Measurements from ENCODE around the gene GPR137C.

GPR137C gene

DNA sequence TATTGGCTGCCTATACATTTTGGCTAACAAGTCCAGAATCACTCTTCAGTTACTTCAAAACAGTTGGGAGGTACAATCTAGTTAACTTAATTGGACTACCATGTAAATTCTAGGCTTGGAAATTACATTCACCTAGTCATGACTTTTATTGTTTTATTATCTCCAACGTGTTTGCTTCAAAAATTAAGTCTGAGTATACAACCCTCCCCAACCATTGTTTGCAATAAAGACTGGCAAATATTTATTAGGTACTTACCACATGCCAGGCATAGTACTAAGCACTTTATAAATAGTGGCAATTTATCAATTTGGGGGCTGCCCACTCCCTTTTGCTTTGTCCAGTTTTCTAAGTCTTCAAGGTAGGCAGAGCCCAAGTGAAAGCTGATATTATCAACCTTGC, 30.6 kb upstream of the GPR137C start:
- no peak for DNase-seq (ENCODE audit: low read depth in 1 of 2, low spot score in 1 of 2)
- TF ChIP-seq SPI1 (IDR thresholded peaks at IDR 0.05; ENCODE audit: borderline replicate concordance, low read depth), result no peak
- no peak for TF ChIP-seq POLR2AphosphoS5 (IDR thresholded peaks at IDR 0.05; ENCODE audit: low read depth)
- TF ChIP-seq, protein P1, sequence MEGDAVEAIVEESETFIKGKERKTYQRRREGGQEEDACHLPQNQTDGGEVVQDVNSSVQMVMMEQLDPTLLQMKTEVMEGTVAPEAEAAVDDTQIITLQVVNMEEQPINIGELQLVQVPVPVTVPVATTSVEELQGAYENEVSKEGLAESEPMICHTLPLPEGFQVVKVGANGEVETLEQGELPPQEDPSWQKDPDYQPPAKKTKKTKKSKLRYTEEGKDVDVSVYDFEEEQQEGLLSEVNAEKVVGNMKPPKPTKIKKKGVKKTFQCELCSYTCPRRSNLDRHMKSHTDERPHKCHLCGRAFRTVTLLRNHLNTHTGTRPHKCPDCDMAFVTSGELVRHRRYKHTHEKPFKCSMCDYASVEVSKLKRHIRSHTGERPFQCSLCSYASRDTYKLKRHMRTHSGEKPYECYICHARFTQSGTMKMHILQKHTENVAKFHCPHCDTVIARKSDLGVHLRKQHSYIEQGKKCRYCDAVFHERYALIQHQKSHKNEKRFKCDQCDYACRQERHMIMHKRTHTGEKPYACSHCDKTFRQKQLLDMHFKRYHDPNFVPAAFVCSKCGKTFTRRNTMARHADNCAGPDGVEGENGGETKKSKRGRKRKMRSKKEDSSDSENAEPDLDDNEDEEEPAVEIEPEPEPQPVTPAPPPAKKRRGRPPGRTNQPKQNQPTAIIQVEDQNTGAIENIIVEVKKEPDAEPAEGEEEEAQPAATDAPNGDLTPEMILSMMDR (IDR thresholded peaks at IDR 0.05; ENCODE audit: insufficient read depth, low read length), result no peak
- TF ChIP-seq GABPA (IDR thresholded peaks at IDR 0.05; ENCODE audit: low read depth), result no peak
- TF ChIP-seq, protein P2, sequence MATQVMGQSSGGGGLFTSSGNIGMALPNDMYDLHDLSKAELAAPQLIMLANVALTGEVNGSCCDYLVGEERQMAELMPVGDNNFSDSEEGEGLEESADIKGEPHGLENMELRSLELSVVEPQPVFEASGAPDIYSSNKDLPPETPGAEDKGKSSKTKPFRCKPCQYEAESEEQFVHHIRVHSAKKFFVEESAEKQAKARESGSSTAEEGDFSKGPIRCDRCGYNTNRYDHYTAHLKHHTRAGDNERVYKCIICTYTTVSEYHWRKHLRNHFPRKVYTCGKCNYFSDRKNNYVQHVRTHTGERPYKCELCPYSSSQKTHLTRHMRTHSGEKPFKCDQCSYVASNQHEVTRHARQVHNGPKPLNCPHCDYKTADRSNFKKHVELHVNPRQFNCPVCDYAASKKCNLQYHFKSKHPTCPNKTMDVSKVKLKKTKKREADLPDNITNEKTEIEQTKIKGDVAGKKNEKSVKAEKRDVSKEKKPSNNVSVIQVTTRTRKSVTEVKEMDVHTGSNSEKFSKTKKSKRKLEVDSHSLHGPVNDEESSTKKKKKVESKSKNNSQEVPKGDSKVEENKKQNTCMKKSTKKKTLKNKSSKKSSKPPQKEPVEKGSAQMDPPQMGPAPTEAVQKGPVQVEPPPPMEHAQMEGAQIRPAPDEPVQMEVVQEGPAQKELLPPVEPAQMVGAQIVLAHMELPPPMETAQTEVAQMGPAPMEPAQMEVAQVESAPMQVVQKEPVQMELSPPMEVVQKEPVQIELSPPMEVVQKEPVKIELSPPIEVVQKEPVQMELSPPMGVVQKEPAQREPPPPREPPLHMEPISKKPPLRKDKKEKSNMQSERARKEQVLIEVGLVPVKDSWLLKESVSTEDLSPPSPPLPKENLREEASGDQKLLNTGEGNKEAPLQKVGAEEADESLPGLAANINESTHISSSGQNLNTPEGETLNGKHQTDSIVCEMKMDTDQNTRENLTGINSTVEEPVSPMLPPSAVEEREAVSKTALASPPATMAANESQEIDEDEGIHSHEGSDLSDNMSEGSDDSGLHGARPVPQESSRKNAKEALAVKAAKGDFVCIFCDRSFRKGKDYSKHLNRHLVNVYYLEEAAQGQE (IDR thresholded peaks at IDR 0.05; ENCODE audit: insufficient replicate concordance, low read depth), result no peak
- H3K4me3 ChIP-seq (replicated peaks; ENCODE audit: insufficient read depth, low read length), result no peak overlapping the region
- no peaks in the 10 kb centered on the region for H3K27me3 ChIP-seq (ENCODE audit: insufficient read depth, poor library complexity, severe bottlenecking)
- no peak overlapping the region for H3K27ac ChIP-seq (replicated peaks)

DNA sequence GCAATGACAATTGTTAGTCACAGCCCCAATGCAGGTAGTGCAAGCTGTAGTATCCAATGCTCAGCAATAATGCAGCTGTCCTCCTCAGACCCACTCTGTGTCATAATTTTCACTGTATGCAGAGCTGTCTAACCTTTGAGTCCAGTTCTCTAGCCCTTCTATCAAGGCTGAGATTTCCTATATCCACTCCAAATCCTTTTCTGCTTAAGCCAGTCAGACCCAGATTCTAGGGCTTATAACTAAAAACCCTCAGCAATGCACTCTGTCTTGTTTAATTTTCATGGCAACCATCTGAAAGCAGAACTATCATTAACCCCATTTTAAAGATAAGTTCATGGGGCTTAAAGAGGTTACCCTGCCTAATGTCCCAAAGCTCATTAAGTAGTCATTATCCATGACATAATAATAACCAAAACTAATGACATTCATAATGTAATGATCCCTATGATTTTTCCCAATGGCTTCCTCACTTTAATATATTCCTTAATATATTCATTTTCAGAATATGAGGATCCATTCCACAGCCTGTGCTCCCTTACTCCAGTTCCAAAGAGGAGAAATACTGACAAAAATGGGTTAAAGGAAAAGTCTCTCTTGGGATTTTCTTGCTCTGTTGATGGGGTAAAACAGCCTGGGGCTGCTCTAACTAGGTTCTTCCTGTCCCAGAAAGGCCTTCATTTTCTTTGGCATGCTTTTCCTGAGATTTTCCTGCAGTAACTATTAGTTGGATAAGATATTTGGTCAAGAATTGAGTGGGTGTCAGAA, 29.9 kb upstream of the GPR137C start:
- TF ChIP-seq POLR2AphosphoS5 (IDR thresholded peaks at IDR 0.05; ENCODE audit: low read depth), result no peak
- no peak for TF ChIP-seq SPI1 (IDR thresholded peaks at IDR 0.05; ENCODE audit: borderline replicate concordance, low read depth)
- TF ChIP-seq, protein P2 (IDR thresholded peaks at IDR 0.05; ENCODE audit: insufficient replicate concordance, low read depth), result no peak
- no peak for TF ChIP-seq GABPA (IDR thresholded peaks at IDR 0.05; ENCODE audit: low read depth)
- TF ChIP-seq, protein P1 (IDR thresholded peaks at IDR 0.05; ENCODE audit: insufficient read depth, low read length), result no peak
- no peak overlapping the region for H3K4me3 ChIP-seq (replicated peaks; ENCODE audit: insufficient read depth, low read length)
- H3K27ac ChIP-seq (replicated peaks), result no peak overlapping the region
- H3K27me3 ChIP-seq (ENCODE audit: insufficient read depth, poor library complexity, severe bottlenecking), result no peaks in the 10 kb centered on the region
- DNase-seq (ENCODE audit: low read depth in 1 of 2, low spot score in 1 of 2), result no peak

DNA sequence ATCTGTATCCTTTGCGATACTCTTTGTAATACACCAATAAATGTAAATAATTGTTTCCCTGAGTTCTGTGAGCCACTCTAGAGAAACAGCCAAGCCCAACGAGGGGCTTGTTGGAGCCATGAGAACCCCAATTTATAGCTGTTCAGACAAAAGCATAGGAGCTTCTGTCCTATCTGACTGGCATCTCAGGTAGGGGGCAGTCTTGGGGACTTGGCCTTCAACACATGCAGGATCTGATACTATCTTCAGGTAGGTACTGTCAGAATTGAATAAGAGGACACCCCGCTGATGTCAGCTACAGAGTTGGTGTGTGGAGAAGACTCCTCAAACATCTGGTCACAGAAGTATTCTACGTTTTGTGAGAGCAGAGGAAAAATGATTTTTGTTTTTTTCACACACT, 25.6 kb upstream of the GPR137C start:
- no peak overlapping the region for H3K4me3 ChIP-seq (replicated peaks; ENCODE audit: insufficient read depth, low read length)
- H3K27ac ChIP-seq (replicated peaks), result no peak overlapping the region
- DNase-seq (ENCODE audit: low read depth in 1 of 2, low spot score in 1 of 2), result no peak
- no peaks in the 10 kb centered on the region for H3K27me3 ChIP-seq (ENCODE audit: insufficient read depth, poor library complexity, severe bottlenecking)
- no peak for TF ChIP-seq SPI1 (IDR thresholded peaks at IDR 0.05; ENCODE audit: borderline replicate concordance, low read depth)
- TF ChIP-seq, protein P1 (IDR thresholded peaks at IDR 0.05; ENCODE audit: insufficient read depth, low read length), result no peak
- TF ChIP-seq GABPA (IDR thresholded peaks at IDR 0.05; ENCODE audit: low read depth), result no peak
- no peak for TF ChIP-seq POLR2AphosphoS5 (IDR thresholded peaks at IDR 0.05; ENCODE audit: low read depth)
- TF ChIP-seq, protein P2 (IDR thresholded peaks at IDR 0.05; ENCODE audit: insufficient replicate concordance, low read depth), result no peak
